GM18870 (cell line): ENCODE results near the gene LRRC37A.
A peak's percentile ranks its signal among the peaks of the same experiment; 100 is the strongest.
"Not testable (repeated sequence)": the region's sequence is repeated elsewhere in the genome, so short reads cannot be mapped to it uniquely, and the experiment has no call there.

Experiments
- ATAC-seq: cut with Tn5 transposase; IDR thresholded peaks from one replicate; pipeline ENCODE4 v1.9.1; 2021; ENCODE audit warnings: moderate library complexity; ENCODE audit not compliant: unreplicated experiment

Gene LRRC37A

DNA sequence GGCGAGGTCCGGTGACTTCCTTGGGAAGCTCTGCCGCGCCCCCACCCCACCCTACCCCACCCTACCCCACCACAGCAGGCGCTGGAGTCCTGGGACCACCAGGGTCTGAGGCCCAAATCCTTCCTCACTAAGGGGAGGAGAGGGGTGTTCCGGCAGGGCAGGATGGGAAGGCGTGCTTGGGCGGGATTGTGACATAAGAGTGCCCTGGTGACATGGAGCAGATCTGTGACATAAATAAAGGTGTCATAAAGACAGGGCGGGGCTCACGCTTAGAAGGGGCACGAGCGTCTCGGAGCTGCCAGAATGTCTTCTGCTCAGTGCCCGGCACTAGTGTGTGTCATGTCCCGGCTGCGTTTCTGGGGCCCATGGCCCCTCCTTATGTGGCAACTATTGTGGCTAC, at the start of gene LRRC37A:
TSS of gene LRRC37A (plus strand) at position 301 of the 400 bp plus-strand sequence. CDS start at position 304, 3 bp downstream.
- ATAC-seq: not testable (repeated sequence)

DNA sequence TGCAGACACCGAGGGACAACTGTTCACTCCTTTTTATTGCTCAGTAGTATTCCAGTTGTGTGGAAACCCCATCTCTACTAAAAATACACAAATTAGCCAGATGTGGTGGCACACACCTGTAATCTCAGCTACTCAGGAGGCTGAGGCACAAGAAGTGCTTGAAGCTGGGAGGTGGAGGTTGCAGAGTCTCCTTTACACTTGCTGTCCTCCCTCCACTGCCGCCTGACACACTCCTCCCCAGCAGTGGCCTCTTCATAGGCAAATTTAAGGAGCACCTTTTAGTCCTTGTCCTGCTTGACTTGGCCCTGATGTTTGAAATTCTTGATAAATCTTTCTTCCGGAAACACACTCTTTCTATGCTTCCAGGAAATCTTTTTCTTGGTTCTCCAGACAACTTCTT, 45.8 kb upstream of the LRRC37A start:
- not testable (repeated sequence) for ATAC-seq

DNA sequence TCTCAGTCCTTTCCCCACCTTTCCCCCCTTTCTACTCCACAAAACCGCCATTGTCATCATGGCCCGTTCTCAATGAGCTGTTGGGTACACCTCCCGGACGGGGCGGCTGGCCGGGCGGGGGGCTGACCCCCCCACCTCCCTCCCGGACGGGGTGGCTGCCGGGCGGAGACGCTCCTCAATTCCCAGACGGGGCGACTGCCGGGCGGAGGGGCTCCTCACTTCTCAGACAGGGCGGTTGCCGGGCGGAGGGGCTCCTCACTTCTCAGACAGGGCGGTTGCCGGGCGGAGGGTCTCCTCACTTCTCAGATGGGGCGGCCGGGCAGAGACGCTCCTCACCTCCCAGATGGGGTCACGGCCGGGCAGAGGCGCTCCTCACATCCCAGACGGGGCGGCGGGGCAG, 42.1 kb upstream of the LRRC37A start:
- ATAC-seq: not testable (repeated sequence)

DNA sequence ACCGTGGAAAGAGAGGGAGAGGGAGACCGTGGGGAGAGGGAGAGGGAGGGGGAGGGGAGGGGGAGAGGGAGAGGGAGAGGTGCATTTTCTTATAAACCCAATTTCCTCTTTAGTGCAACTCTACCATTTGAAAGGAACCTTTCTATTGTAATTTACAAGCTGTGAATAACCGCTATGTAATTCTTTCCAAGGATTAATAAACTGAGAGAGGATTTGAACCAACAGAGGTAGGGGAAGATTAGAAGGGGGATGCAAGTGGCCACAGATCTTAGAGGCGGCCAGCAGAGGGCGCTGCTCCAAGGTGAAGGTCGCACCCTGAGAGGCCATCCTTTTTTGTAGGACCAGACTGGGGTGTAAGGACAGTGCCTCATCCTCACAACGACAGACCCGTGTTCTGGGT, 41.2 kb upstream of the LRRC37A start:
- not testable (repeated sequence) for ATAC-seq

DNA sequence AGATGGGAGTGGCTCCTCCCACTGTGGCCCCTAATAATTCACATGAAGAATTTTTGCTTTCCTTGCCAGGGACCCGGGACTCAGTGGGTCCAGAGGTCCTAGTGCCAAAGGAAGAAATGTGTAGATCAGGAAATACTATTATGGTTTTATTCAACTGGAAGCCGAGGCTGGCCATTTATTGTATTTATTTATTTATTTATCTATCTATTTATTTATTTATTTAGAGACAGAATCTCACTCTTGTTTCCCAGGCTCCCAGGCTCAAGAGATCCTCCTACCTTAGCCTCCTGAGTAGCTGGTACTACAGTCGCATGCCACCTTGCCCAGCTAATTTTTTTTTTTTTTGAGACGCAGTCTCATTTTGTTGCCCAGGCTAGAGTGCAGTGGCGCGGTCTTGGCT, 40.7 kb upstream of the LRRC37A start:
- ATAC-seq: not testable (repeated sequence)

DNA sequence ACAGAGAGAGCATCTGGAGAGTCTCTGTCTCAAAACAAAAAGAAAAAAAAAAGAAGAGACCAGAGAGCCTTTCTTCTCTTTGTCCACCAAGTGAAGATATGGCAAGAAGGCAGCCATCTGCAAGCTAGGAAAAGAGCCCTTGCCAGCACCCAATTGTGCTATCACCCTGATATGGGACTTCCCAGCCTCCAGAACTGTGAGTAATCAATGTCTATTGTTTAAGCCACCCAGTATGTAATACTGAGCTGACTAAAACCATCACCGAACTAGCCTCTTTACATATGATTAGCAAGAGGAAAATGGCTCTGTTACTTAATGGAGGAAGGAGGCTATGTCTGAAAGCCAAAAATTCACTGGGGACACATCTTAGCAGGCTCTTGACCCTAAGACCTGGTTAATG, 38.6 kb upstream of the LRRC37A start:
- ATAC-seq: not testable (repeated sequence)

DNA sequence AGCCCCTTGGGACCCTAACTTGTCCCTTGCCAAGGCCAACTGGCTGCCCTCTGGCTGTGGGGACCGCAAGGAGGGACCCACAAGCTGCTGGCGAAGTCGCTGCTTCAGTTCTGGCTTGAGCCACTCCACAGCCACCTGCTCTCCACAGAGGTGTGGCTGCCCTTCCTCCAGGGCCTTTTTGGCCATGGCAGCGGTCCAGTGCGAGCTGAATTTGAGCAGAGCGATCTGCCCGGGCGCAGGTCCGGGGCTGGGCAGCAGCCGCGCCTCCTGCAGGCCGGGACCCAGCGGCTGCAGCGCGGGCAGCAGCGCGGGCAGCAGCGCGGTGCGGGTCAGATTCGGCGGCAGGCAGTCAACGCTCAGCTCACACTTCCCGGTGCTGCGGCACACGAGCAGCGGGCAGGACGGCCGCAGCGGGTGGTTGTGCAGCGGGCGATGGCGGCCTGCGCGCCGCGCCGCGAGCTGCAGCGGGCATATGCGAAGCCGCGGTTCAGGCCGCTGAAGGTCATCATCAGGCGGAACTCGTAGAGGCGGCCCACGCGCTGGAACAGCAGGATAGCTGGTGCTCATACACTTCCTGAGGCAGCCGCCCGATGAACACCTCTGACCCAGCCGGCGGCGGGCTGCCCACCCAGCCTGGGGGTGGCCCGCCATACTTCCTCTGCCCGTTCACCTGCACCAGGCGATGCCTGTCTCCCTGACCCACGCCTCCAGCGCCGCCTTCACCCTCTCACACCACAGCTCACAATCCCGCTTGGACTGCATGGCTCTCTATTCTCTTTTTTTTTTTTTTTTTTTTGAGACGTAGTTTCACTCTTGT, 34.9 kb upstream of the LRRC37A start:
- ATAC-seq: not testable (repeated sequence)

DNA sequence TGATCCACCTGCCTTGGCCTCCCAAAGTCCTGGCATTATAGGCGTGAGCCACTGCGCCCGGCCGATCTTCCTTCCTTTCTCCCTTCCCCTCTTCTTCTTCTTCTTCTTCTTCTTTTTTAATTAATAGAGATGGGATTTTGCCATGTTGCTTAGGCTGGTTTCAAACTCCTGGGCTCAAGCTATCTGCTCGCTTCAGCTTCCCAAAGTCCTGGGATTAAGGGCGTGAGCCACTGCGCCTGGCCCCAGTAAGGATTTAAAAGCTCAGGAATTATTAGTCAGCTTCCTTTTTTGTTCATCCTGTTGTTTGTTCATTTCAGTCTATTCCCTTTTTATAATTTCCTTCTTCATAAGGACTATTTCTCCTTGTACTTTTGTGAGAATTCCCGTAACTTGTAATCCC, 32.7 kb upstream of the LRRC37A start:
- no peak for ATAC-seq

DNA sequence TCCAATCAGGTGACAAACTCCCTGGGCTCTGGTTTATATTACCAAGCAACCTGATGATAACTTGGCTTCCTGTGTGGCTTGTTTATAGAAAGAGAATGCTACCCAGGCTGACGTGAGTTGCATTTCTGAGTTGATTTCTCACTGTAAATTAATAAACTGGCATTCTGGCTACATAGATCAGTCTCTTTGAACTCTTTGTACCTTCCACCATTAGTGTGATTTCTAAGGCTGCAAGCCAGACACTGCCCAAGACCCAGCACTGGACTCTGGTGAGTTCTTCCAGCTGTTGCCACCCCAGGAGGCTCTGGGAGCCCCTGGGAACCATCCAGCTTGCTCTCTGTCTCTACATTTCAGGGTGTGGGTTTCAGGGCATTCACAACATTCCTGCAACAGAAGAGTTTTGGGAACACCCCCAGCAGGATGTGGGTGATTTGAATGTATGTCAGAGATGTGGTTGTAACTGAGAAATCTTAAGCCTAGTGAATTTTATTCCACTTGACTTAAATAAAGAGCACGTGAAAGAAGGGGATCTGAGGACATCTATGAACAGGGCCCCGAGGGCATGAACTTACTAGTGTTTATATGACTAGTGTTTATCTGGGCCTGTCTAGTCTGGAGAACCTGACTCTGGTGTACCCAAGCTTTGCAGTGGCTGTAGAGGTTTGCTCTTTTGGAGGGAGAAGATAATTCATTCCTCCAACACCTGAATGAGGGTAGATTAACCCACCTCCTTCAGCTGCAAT, 30.3 kb upstream of the LRRC37A start:
- ATAC-seq: no peak

DNA sequence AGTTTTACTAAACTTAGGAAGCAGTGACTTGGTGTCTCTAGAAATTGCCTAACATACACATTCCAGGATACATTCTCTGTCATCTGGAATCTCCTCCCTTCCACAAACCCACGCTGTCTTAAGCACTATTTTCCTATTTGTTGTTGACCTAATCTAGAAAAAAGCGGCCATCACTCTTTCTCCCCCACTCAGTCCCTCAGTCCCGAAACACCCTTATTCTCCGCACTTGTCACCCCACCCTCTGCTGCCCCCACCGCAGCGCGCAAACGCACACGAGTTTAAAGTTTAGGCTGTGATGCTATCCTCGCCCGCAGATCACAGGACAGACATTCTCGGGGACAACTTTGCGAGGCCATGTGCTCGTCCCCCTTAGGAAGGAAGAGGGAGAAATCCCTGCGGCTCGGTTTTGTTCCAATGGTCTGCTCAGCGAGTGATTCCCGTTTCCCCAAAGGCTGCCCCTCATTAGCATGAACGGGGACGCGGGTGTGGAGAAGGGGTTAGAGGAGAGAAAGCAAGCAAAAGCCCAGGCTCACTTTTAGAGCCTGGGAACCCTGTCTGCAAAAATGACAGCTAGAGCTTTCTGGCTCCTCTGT, 28.8 kb upstream of the LRRC37A start:
- ATAC-seq: peak; percentile 21

DNA sequence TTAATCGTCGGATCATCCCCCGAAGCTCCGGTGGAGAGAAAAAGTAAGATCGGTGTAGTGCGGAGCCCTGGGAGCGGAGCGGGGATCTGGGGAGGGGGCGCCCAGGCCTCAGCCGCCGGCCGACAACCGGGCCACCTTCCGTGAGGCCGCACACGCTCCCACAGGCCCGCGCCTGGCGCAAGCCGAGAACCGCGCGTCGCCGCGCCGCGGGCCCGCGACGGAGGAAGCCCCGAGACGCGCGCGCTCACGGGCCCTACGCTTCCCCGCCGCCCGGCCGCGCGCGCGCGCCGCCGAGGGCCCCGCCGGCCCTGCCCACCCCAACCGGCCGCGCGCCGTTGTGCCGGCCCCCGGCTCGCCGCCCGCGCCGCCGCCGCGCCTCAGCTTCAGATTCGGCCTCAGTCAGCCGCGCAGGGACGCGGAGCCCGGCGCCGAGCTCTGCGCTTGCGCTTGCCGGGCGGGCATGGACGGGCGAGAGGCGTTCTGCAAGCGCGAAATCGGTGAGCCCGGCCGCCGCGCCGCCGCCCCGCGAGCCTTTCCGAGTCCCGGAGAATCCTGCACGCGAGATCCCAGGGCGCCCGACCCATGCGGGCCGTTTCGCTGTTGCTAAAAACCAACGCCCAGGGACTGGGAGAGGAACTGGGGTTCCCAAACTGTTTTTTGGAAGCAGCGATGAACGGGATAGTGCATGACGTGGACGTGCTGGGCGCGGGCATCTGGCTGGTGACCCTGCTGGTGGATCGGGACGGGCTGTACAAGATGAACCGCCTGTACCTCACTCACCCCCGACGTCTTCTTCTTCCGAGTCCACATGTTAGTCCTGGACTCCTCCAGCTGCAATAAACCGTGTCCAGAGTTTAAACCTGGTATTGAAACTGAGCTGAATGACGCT, 28.0 kb upstream of the LRRC37A start:
- ATAC-seq: peak; percentile 44

DNA sequence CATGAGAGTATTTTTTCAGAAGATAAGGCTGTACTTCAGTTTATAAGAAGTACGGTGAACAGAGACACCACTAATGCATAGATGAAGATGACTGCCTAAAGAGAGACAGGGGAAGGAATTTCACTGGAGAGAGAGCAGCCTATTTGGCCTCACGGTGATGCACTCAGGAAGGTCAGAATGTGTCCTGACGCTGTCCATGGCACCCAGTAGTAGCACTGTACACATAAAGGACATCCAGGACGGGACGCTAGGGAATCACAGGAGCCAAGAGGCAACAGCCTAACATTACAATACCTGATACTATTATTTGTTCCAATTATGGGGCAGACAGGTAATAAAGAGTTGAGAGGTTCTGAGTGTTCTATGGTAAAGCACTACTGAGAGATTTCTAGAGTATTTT, 24.9 kb upstream of the LRRC37A start:
- no peak for ATAC-seq

DNA sequence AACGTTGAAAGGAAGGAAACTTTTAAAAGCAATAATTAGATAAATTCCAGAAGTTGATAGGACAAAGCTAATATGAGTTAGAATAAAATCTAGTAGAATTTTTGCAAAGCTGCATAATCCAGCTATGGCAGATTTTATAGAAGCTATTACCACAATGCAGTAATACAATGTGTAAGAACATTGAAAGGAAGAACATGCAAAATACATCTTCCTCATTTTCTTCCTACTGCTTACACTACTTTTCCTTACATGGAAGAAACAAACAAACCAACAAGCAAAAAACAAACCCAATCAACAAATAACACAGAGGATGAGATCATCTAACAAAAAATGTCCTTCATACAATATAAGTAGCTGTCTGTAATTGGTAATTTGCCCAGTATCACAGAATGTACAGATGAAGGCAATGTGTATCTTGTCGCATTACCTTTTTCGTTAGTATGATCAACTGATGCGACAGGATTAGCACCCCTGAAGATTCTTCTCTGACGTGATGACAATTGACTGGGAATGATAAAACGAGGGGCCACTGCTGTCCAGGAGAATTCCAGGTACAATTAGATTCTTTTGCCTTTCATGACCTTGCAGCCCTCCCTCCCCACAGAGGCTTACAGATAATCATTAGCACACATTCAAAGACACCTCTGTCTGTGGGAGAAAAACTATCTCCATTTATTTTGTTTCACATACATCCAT, 21.2 kb upstream of the LRRC37A start:
- no peak for ATAC-seq

DNA sequence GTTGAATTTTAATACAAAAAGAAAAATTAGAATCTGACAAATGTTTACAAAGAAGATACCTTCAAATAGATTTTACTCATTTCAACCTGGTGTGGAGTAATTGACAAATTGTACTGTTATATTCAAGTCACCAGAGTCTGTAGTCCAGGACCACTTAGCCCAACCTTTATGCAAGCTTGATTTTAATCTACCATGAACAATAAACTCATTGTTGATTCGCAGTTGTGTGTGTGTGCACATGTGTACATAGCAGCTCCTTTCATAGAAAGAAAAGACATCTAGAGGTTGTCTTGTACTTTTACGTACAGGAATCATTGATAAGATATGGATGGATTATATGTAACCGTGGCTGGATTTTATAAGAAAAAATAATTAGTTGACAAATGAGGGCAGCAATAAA, 20.7 kb upstream of the LRRC37A start:
- no peak for ATAC-seq

DNA sequence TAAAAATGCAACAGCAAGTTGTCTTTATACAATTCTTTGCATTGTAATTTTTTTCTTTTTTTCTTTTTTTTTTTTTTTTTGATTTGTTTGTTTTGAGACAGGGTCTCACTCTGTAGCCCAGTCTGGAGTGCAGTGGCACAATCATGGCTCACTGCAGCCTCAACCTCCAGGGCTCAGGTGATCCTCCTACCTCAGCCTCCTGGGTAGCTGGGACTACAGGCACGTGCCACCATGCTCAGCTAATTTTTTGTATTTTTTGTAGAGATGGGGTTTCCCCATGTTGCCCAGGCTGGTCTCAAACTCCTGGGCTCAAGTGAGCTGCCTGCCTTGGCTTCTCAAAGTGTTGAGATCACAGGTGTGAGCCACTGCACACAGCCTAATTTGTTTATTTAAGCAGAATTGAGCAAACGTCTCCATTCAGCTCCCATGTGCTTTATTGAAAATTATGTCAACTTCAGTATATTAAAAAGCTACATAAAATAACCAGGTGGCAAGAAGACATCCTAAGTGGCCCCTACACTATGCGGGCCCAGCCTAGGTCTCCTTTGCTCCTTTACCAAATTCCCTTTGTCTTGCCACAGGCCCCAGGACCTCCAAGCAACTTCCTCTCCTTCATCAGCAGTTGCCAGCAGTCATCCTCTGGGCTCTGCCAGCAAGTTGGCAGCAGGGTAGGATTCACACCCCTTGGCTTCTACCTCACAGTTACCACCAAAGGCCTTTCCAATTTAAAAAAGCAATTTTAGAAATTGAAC, 18.0 kb upstream of the LRRC37A start:
- ATAC-seq: not testable (repeated sequence)

DNA sequence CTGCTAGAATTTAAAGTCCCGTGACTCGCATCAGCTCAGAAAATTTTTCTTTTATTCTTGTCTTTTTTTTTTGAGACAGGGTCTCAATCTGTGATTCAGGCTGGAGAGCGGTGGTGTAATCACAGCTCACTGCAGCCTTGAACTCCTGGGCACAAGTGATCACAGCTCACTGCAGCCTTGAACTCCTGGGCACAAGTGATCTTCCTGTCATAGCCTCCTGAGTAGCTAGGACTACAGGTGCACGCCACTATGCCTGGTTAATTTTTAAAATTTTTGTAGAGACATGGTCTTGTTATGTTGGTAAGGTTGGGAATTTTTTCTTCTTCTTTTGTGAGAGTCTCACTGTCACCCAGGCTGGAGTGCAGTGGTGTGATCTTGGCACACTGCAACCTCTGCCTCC, 13.6 kb upstream of the LRRC37A start:
- ATAC-seq: not testable (repeated sequence)

DNA sequence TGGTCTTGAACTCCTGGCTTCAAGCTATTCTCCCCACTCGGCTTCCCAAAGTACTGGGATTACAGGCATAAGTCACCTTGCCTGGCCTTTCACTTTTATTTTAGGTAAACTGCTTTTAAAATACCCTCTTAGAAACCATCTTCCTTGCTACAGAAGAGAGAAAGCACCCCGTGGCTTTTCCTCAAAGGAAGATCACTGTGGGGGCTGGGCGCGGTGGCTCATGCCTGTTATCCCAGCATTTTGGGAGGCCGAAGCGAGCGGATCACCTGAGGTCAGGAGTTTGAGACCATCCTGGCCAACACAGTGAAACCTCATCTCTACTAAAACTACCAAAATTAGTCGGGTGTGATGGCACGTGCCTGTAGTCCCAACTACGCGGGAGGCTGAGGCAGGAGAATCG, 12.3 kb upstream of the LRRC37A start:
- ATAC-seq: not testable (repeated sequence)

DNA sequence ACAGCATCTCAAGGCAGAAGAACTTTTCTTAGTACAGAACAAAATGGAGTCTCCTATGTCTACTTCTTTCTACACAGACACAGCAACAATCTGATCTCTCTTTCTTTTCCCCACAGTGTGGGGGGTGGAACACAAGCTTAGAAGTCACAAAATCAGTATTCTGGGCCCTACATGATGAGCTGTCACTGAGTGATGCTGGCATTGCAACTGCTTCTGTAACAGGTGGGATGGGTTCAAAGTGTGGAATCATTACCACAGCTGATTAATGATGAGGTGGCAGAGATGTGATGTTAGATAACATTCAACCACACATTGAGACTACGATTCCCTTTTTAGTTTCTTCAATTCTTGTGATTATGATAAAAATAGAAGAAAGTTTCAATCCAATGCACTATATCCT, 10.5 kb upstream of the LRRC37A start:
- not testable (repeated sequence) for ATAC-seq

DNA sequence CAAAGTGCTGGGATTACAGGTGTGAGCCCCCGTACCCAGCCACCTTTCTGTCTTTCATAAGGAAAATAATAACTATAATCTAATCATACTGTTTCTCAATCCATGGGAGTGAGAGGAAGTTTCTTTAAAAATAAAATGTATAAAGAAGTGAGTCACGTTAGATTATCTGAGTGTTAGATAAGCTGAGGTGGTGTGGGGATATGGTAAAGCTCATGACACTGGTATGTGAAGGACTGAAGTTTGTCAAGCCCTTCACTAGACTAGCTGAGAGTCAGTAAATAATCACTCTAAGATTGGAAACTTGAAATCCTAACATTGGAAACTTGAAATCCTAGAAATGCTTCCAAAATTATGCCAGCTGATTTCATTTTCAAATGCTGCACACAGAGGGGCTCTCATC, 9.4 kb upstream of the LRRC37A start:
- ATAC-seq: not testable (repeated sequence)
